ENCODE measurements around the gene NXPH1. TPM values are rescaled to one million over a fixed set of nuclear protein-coding genes. Genes with fewer than 3 reads are reported as not detected.

Gene NXPH1
- total RNA-seq, 4 donors from 2014 or later, result not detected

GRCh38 chr7:8430643-8431042, 2.8 kb upstream of the NXPH1 start:
- Histone ChIP-seq H3K4me3 (no peak overlapping the region), H3K9me3 (no peaks in the 10 kb centered on the region), H3K27ac (no peak overlapping the region), H3K36me3 (no peaks in the 10 kb centered on the region), H3K4me1 (peaks cover 11% of the 10 kb centered on the region), H3K27me3 (peaks cover 72% of the 10 kb centered on the region)
- TF ChIP-seq CTCF (IDR thresholded peaks at IDR 0.05) (no peak), POLR2A (IDR thresholded peaks at IDR 0.05) (no peak), EP300 (IDR thresholded peaks at IDR 0.05) (no peak), POLR2AphosphoS5 (IDR thresholded peaks at IDR 0.05) (no peak)
- DNase-seq (ENCODE audit: low spot score in 2 of 2), result no peak
- WGBS, result 80% methylated on average over 1 of the region's 1 CpG

DNA sequence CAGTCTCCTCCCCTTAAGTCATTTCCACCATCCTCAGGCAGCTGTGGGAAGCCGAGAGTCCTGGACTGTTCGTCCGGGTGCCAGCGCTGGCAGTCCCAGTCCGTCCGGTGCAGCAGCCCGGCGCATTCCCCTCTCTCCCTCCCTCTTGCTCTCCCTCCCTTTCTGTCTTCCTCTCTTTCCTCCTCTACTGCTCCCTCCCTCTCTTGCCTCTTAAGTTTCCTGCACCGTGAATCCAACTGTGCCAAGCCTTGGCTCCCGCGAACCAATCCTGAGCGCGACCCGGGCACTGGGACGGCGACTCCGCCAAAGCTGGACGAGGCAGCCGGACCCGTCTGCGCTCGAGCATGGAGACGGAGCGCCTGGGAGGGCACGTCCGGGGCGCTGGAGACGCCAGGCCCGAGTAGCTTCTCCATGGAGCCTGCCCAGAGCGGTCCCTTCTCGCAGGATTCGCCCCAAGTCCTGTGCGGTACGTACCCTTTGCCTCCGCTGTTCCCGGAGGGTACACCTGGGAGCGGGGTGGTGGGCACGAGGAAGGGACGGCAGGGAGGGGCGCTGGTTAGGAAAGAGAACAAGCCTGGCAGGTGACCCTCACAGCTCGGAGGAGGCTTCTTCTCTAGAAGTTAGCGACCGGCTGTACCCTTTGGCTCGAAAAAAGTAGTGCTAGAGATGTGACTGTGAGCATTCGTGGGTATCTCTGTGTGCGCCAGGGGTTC, 1.0 kb downstream of the NXPH1 start:
- TF ChIP-seq POLR2A (IDR thresholded peaks at IDR 0.05) (no peak), CTCF (IDR thresholded peaks at IDR 0.05) (no peak), POLR2AphosphoS5 (IDR thresholded peaks at IDR 0.05) (no peak), EP300 (IDR thresholded peaks at IDR 0.05) (no peak)
- Histone ChIP-seq H3K9me3 (no peaks in the 10 kb centered on the region), H3K36me3 (no peaks in the 10 kb centered on the region), H3K4me3 (no peak overlapping the region), H3K4me1 (peaks cover 11% of the 10 kb centered on the region), H3K27me3 (peaks cover 95% of the 10 kb centered on the region), H3K27ac (no peak overlapping the region)
- DNase-seq (ENCODE audit: low spot score in 2 of 2), result no peak
- WGBS, result 5% methylated on average over 29 of the region's 46 CpGs

DNA sequence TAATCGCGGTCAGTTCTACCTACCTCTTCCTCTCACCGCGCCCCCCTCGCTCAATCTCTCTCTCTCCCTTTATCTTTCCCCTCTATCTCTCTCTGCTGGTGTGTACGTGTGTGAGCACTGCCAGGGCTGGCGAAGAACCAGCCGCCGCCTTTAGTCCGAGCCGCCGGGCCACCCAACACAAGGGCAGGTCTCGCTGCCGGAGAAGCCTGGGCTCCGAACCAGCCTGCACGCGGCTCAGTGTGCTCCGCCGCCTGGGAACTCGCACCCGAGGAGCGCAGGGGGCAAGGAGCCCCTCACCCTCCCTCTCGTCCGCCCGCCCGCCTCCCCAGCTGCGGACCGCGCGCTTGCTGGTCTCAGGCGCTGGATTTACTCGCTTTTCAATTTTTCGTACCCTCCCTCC, 1.7 kb downstream of the NXPH1 start:
- Histone ChIP-seq H3K27me3 (peaks cover 97% of the 10 kb centered on the region), H3K9me3 (no peaks in the 10 kb centered on the region), H3K36me3 (no peaks in the 10 kb centered on the region), H3K27ac (no peak overlapping the region), H3K4me3 (no peak overlapping the region), H3K4me1 (peaks cover 11% of the 10 kb centered on the region)
- TF ChIP-seq POLR2A (IDR thresholded peaks at IDR 0.05) (no peak), POLR2AphosphoS5 (IDR thresholded peaks at IDR 0.05) (no peak), EP300 (IDR thresholded peaks at IDR 0.05) (no peak), CTCF (IDR thresholded peaks at IDR 0.05) (no peak)
- no peak for DNase-seq (ENCODE audit: low spot score in 2 of 2)
- WGBS, result 4% methylated on average over 33 of the region's 33 CpGs

DNA sequence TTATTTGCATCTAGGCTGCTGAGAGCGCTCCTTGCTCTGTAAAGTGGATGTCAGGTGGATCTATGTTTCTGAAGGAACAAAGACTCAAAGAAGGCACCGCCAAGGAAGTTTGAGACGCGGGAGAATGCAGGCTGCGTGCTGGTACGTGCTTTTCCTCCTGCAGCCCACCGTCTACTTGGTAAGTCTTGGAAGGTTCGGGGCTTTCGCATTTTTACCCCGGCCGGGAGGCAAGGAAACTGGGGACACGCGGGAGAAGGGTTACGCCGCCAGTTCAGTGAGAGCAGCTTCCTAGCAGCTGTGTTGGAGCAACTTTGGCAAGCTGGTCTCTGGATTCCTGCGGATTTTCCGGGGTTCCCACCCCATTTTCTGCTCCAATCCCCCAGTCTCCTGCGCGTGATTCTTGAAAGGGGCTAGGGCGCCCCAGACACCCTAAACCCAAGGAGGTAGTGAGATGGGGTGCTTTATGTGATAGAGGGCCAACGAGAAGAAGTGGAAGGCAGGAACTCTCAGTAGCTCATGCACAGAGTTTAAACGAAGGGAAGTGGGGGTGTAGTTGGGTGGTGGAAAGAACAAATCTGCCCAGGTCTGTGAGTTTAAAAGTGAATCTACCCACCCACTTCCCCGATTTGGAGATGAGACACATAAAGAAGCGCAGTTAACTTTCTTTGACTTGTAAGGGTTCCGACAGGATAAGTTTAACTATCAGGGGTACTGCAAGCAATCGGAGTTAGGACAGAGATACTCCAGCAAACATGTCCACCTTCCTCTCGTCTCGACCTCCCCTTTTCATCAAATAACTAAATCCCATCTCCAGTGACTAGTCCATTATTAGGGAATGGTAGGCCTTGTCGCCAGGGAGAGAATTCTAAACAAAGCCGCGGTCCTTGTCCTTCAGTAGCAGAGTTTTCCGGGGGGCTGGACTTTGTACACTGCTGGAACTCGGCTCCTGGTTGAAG, 2.5 kb downstream of the NXPH1 start:
- Histone ChIP-seq H3K9me3 (no peaks in the 10 kb centered on the region), H3K4me3 (no peak overlapping the region), H3K36me3 (no peaks in the 10 kb centered on the region), H3K27me3 (peaks cover 98% of the 10 kb centered on the region), H3K4me1 (peaks cover 11% of the 10 kb centered on the region), H3K27ac (no peak overlapping the region)
- no peak for TF ChIP-seq EP300 (IDR thresholded peaks at IDR 0.05)
- TF ChIP-seq CTCF (IDR thresholded peaks at IDR 0.05), result no peak
- no peak for TF ChIP-seq POLR2AphosphoS5 (IDR thresholded peaks at IDR 0.05)
- no peak for TF ChIP-seq POLR2A (IDR thresholded peaks at IDR 0.05)
- 14% methylated on average over 31 of the region's 33 CpGs for WGBS
- no peak for DNase-seq (ENCODE audit: low spot score in 2 of 2)

DNA sequence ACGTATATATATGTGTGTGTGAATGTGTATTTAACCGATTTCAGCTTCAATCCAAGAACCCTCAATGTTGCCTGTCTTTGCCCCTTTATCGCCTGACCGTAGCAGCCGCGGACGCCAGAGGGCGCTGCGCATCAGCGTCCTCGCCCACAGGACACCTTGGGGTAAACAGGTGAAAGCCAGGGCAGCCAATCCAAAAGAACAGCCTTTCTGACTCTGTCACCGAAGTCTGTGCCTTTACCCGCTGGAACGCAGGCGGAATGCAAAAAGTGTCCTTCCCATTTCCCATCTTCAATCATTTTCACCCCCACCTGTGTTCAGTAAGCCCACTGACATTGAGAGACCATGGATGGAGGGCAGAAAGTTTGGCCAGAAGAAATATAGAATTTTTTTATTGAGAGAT, 3.6 kb downstream of the NXPH1 start:
- Histone ChIP-seq H3K4me3 (no peak overlapping the region), H3K27me3 (peaks cover 99% of the 10 kb centered on the region), H3K27ac (no peak overlapping the region), H3K36me3 (no peaks in the 10 kb centered on the region), H3K9me3 (no peaks in the 10 kb centered on the region), H3K4me1 (peaks cover 11% of the 10 kb centered on the region)
- no peak for DNase-seq (ENCODE audit: low spot score in 2 of 2)
- WGBS, result 6% methylated on average over 6 of the region's 15 CpGs
- TF ChIP-seq CTCF (IDR thresholded peaks at IDR 0.05), result peak in 1 of 2 donors; percentile 37
- TF ChIP-seq POLR2AphosphoS5 (IDR thresholded peaks at IDR 0.05), result no peak
